Measurements from ENCODE around the gene HOXA11.

DNA sequence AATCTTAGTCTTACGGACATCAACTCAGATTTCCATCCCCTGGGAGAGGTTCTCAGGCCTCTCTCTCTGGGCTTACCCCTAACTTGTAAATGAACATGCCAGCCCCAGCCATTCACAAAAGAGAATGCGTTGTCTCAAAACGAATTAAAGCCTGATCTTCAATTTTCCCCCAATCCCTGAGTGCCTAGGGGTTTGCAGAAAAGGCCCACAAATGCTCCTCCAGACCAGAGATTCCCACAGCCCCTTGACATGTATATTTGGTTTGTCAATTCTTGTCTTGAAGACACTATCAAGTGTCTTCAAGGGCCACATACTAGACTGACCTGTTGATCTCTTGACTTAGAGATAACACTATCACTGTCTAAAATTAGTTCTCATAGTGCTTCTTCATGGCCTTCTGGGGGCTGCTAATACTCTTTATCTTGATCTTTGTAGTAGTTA lies 26.8 kb upstream of the HOXA11 start:
- TF ChIP-seq POLR2A (IDR thresholded peaks at IDR 0.05): no peak
- TF ChIP-seq CTCF (IDR thresholded peaks at IDR 0.05): no peak
